ENCODE data around the gene MBP. TPM values are rescaled to one million over a fixed set of nuclear protein-coding genes. Genes with fewer than 3 reads are reported as not detected.

The MBP gene
- total and polyA plus RNA-seq, 10 of the 15 experiments (the other 5 are each of a cell fraction or from before 2014, with no cell fraction given) = 12.2 to 67.8 (median 42.1) TPM

DNA sequence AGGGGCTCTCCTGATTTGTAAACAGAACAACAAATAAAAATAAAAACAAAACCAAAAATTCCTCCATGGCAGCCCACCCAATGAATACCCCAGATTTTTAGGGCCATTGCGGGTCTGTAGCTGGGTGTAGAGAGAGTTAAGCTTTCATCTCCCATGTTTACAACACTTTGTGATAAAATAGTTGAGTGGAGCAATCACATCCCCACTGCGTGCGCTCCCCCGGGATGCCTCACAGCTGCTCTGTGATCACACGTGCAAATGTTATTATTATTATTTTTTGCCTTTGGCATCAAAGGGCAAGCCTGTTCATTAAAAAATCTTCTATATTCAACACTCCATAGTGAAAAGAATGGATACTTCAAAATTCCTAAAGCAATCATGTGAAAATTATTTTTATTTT, 118.0 kb downstream of the MBP start:
- Histone ChIP-seq H3K4me3 (no peak overlapping the region), H3K9ac (ENCODE audit: control insufficient read depth, insufficient read depth, low read length) (no peak overlapping the region), H3K4me1 (ENCODE audit: control insufficient read depth, insufficient read depth, low read length) (no peaks in the 10 kb centered on the region), H3K27me3 (replicated peaks in 1 of 2; ENCODE audit: control insufficient read depth in 2 of 2, insufficient read depth in 2 of 2, low read length in 1 of 2) (no peaks in the 10 kb centered on the region), H3K27ac (ENCODE audit: control insufficient read depth, insufficient read depth) (no peak overlapping the region), H4K20me1 (ENCODE audit: control insufficient read depth, insufficient read depth) (no peaks in the 10 kb centered on the region), H3K36me3 (ENCODE audit: control insufficient read depth in 2 of 2, insufficient read depth in 2 of 2, low read length in 1 of 2) (peaks cover 9 to 12% of the 10 kb centered on the region in 2 experiments), H3K79me2 (ENCODE audit: control insufficient read depth, insufficient read depth, low read length) (no peaks in the 10 kb centered on the region), H3K4me2 (ENCODE audit: control insufficient read depth, insufficient read depth) (no peak overlapping the region), H2AFZ (ENCODE audit: control insufficient read depth, low read depth, low read length) (no peak overlapping the region), H3K9me3 (replicated peaks; ENCODE audit: control insufficient read depth, insufficient read depth, low read length) (no peaks in the 10 kb centered on the region)
- CTCF ChIA-PET = interaction anchor here (0.7 to 1.2 kb wide), 3 partner anchors 10 to 31 kb away, joined by 3 to 4 read pairs (median 3); no protein-coding TSS in a partner anchor
- TF ChIP-seq, protein P1, sequence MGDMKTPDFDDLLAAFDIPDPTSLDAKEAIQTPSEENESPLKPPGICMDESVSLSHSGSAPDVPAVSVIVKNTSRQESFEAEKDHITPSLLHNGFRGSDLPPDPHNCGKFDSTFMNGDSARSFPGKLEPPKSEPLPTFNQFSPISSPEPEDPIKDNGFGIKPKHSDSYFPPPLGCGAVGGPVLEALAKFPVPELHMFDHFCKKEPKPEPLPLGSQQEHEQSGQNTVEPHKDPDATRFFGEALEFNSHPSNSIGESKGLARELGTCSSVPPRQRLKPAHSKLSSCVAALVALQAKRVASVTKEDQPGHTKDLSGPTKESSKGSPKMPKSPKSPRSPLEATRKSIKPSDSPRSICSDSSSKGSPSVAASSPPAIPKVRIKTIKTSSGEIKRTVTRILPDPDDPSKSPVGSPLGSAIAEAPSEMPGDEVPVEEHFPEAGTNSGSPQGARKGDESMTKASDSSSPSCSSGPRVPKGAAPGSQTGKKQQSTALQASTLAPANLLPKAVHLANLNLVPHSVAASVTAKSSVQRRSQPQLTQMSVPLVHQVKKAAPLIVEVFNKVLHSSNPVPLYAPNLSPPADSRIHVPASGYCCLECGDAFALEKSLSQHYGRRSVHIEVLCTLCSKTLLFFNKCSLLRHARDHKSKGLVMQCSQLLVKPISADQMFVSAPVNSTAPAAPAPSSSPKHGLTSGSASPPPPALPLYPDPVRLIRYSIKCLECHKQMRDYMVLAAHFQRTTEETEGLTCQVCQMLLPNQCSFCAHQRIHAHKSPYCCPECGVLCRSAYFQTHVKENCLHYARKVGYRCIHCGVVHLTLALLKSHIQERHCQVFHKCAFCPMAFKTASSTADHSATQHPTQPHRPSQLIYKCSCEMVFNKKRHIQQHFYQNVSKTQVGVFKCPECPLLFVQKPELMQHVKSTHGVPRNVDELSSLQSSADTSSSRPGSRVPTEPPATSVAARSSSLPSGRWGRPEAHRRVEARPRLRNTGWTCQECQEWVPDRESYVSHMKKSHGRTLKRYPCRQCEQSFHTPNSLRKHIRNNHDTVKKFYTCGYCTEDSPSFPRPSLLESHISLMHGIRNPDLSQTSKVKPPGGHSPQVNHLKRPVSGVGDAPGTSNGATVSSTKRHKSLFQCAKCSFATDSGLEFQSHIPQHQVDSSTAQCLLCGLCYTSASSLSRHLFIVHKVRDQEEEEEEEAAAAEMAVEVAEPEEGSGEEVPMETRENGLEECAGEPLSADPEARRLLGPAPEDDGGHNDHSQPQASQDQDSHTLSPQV (IDR thresholded peaks at IDR 0.05) = no peak
- no peak for TF ChIP-seq ZBTB40 (IDR thresholded peaks at IDR 0.05; ENCODE audit: borderline replicate concordance)
- no peak for TF ChIP-seq MEF2B (IDR thresholded peaks at IDR 0.05; ENCODE audit: partially characterized antibody, poor library complexity, severe bottlenecking)
- no peak for TF ChIP-seq PAX8 (IDR thresholded peaks at IDR 0.05)
- intact Hi-C loops (cut with micrococcal nuclease; ENCODE audit: unreplicated experiment) = no loop called here
- POLR2A ChIA-PET = no interaction called here
- BruUV-seq (replicated peaks) = no TSS peak
- SMC1A ChIA-PET (ENCODE audit: uncharacterized antibody, unreplicated experiment) = interaction anchor here (0.9 to 1.3 kb wide), 2 partner anchors 15 to 17 kb away, joined by 3 read pairs; no protein-coding TSS in a partner anchor
- WGBS (ENCODE audit: insufficient coverage, insufficient replicate concordance, low lambda C conversion rate, missing lambda C conversion rate) = 99% methylated on average over 5 of the region's 5 CpGs
- DNase-seq (ENCODE audit: low read depth, low spot score) (no peak), ATAC-seq (no peak), FAIRE-seq (no peak)
- RAD21 ChIA-PET (ENCODE audit: unreplicated experiment) = no interaction called here
- in situ Hi-C loops (cut with MboI) = no loop called here

Measured in GM12878 (cell line).